HG03457 (cell line): ENCODE data around the gene TM9SF3.

ENCODE experiments used
- ATAC-seq: cut with Tn5 transposase; IDR thresholded peaks from one replicate; pipeline ENCODE4 v1.9.1; 2021; ENCODE audit warnings: moderate number of reproducible peaks; ENCODE audit not compliant: unreplicated experiment

The TM9SF3 gene

GRCh38 chr10:96473866-96474265 is 112.9 kb downstream of the TM9SF3 start:
- no peak for ATAC-seq

DNA sequence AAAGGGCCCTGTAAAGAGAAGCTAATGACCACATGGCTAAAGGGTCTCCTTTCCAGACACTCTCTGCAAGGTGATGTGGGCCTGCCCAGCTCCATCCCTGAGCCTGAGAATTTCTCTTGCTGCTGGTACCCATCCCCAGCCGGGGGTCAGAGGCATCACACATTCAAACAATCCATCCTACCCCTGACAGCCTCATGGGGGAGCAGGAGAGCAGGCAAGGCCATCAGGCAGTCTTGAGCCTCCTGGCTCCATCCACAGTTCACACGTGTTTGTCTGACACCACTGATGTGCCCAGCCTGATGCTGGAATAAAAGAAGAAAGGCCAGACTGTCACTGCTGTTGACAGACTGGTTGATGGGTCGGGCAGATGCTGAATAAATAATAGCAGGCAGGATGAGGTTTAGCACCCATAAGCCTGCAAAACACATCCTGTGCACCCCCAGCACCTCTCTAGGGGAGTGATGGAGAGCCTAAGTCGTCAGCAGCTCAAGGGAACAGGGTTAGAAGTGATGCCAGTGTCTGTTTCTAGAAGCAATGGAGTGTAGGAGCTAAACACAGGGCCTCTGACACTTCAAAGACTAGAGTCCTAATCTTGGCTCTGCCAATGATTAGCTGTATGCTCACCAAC is 116.6 kb downstream of the TM9SF3 start:
- ATAC-seq = no peak

DNA sequence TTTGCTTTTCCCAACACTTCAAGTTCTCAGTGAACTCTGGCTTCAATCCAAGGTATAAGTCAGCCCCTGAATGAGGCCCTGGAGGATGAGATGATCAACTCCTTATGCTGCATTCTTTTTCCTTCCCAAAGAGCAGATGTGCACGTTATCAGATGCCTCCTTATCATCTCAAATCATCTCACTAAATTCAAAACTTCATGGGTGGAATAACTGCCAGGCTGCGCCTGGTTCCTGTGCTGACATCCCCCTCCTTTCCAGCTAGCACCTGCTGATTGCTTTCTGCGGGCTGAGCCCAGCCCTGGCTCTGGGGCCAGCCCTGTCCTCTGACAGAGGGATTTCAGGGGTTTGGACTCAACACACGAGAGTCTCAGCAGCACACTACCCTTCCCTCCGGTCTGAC is 118.0 kb downstream of the TM9SF3 start:
- no peak for ATAC-seq
